Left hindlimb (tissue), 1 donor: ENCODE results near the gene HTR6.

Experiments used
- DNase-seq: peaks from one replicate; pipeline ENCODE4 v3.0.0-alpha.2; 2018

Gene HTR6

DNA sequence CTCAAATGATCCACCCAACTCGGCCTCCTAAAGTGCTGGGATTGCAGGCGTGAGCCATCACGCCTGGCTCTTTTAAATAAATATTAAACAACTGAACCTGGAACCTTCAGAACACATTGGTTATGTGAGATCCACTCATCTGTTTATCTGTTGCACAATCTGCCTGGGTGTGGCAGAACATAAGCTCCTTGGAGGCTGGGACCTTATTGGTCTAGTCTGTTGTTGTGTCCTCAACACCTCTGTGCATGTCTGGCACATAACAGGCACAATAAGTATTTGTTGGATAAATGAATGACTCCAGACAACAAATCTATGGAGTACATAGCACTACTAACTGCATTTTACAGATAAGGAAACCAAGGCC is 24.7 kb upstream of the HTR6 start:
- DNase-seq = no peak

- no peak for DNase-seq
Observed at GRCh38 chr1:19640363-19641316, 24.0 kb upstream of the HTR6 start.

- no peak for DNase-seq
Observed at GRCh38 chr1:19643121-19643520, 21.6 kb upstream of the HTR6 start.

DNA sequence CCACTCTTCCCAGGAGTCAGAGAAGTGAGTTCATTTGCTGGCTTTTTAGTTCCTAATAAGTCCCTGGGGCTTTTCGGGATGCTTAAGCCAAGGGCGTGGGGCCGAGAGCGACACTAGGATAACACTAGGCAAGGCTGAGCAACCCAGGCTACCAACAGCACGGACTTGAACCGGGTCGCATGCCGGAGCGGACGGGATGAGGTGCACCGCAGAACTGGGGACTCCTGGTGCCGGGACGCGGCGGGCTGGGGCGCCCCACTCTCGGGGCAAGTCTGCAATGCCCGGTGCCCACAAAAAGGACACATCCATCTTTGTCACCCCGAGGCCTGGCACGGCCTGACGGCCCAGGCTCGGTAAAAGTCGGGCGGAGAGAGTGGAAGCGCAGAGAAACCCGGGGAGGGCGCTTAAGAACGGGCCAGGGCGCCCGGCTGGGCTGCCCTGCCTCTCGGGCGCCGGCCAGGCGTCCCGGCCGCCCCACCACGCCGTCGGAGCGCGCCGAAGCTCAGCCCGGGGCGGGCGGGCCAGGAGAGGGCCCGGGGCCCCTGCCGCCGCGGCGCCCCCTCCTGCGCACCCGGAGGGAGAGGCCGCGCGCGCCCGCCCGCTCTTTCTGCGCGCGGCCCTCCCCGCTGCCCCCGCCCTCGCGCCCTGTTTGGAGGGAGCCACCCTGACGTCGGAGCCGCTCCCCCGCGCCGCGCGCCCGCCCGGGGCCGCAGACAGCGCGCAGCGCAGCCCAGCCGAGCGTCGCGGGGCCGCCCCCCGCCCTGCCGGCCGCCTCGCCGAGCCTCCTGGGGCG is 20.9 kb upstream of the HTR6 start, which contains the start of gene NBL1:
TSS of gene NBL1 (plus strand) at position 710 of the 793 bp plus-strand sequence. CDS start 10,720 bp downstream, outside the sequence.
- peak; percentile 80 for DNase-seq

GRCh38 chr1:19644395-19644680 is 20.3 kb upstream of the HTR6 start:
- DNase-seq = no peak

GRCh38 chr1:19644681-19645410 is 19.8 kb upstream of the HTR6 start:
- DNase-seq = no peak

GRCh38 chr1:19645411-19646251 is 19.0 kb upstream of the HTR6 start:
- no peak for DNase-seq

GRCh38 chr1:19646377-19647319 is 18.0 kb upstream of the HTR6 start:
- DNase-seq = no peak

DNA sequence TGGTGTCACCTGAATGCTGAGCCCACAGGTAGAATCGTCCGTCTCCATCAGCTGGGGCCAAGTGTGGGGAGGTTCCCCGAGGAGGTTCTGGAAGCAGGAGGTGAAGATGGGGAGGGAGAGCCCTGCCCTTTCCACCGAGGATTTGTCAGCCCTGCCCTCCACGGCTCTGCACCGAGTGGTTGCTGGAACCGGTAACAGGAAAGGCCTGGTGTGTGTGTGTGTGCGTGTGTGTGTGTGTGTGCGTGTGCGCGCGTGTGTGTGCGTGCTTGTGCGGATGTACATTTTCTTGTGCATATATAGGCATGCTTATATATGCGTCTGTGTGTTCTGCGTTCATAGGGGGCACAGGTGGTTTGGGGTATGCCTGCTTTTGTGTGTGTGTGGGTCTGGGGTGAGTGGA is 17.0 kb upstream of the HTR6 start:
- DNase-seq = no peak

GRCh38 chr1:19648239-19648638 is 16.4 kb upstream of the HTR6 start:
- DNase-seq = no peak

DNA sequence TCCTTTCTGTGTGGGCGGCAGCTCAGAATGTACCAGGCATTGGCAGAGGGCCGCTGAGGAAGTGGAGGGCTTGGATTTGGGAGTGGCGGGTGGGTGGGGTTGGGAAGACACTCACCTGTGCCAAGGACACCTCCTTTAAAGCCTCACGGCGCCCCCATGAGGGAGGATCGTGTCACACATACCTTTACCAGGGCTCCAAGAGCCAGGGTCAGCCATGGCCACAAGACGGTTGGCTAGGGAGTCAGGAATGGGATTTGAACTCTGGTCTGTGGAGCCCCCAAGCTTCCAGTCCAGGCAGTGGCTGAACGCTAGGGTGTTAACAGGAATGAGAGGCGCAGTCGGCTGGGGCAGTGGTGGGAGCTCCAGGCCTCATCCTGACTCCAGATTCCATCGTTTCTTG is 16.0 kb upstream of the HTR6 start:
- DNase-seq = no peak

- no peak for DNase-seq
Observed at GRCh38 chr1:19650416-19651140, 14.1 kb upstream of the HTR6 start.

DNA sequence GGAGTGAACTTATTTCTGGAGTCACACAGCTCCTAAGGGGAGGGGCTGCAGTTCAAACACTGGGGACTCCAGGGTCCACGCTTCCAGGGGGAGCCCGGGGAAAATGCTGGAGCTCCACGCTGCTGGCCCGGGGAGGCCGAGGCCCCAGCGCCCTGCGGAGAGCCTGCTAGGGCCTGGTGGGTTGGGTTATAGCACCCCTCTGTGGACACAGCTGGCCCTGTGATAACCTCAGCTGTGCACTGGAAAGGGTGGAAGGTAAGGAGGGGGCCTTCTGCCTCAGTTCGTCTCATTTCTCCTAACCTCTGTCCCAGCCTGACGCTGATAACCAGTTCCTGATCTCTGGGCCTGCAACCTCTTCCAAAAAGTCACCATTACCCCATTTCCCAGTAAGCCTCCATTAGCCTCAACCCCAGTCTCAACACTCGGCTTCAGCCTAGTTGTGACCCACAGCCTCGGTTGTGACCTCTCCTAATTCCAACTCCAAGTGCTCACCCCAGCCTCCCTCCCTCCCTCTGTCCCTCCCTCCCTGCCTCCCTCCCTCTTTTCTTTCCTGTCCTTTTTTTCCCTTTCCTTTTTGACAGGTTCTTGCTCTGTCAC is 13.4 kb upstream of the HTR6 start:
- DNase-seq = no peak

GRCh38 chr1:19654386-19654785 is 10.3 kb upstream of the HTR6 start:
- no peak for DNase-seq

- no peak for DNase-seq
Observed at GRCh38 chr1:19654886-19655717, 9.6 kb upstream of the HTR6 start.

GRCh38 chr1:19655718-19656080 is 9.0 kb upstream of the HTR6 start:
- no peak for DNase-seq

- no peak for DNase-seq
Observed at GRCh38 chr1:19656134-19656779, 8.4 kb upstream of the HTR6 start.

DNA sequence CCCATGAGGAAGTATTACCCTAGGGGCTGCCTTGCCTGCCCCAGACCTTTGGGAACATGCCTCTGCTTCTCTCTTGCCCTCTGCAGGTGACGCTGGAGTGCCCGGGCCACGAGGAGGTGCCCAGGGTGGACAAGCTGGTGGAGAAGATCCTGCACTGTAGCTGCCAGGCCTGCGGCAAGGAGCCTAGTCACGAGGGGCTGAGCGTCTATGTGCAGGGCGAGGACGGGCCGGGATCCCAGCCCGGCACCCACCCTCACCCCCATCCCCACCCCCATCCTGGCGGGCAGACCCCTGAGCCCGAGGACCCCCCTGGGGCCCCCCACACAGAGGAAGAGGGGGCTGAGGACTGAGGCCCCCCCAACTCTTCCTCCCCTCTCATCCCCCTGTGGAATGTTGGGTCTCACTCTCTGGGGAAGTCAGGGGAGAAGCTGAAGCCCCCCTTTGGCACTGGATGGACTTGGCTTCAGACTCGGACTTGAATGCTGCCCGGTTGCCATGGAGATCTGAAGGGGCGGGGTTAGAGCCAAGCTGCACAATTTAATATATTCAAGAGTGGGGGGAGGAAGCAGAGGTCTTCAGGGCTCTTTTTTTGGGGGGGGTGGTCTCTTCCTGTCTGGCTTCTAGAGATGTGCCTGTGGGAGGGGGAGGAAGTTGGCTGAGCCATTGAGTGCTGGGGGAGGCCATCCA is 7.8 kb upstream of the HTR6 start:
- no peak for DNase-seq
